ENCODE data around the gene PSMB11.

Gene PSMB11

DNA sequence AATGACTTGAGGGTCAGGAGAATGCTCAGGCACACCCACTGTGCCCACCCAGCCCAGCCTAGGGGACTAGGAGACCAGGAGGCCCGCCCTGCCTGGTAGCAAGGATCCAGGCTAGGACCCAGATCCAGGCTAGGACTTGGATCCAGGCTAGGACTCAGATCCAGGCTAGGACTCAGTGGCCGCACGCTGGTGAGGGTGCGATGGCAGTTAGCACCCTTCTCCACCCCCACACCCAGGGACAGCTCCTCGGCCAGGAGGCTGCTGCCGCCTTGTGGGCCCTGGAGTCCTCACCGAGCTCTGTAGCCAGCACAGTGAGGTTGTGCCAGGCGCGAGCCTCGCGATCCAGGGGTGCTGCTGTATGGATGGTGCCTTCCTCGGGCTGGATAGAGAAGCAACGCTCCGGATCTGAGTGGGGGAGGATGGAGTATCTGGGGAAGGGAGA lies 10.2 kb downstream of the PSMB11 start:
- DNase-seq (ENCODE audit: low read depth) = no peak
- H3K4me3 ChIP-seq (ENCODE audit: low read length) = no peak overlapping the region
- TF ChIP-seq, protein P1, sequence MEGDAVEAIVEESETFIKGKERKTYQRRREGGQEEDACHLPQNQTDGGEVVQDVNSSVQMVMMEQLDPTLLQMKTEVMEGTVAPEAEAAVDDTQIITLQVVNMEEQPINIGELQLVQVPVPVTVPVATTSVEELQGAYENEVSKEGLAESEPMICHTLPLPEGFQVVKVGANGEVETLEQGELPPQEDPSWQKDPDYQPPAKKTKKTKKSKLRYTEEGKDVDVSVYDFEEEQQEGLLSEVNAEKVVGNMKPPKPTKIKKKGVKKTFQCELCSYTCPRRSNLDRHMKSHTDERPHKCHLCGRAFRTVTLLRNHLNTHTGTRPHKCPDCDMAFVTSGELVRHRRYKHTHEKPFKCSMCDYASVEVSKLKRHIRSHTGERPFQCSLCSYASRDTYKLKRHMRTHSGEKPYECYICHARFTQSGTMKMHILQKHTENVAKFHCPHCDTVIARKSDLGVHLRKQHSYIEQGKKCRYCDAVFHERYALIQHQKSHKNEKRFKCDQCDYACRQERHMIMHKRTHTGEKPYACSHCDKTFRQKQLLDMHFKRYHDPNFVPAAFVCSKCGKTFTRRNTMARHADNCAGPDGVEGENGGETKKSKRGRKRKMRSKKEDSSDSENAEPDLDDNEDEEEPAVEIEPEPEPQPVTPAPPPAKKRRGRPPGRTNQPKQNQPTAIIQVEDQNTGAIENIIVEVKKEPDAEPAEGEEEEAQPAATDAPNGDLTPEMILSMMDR (conservative IDR thresholded peaks at IDR 0.05; ENCODE audit: low read length) = peak; percentile 12

- no peak for DNase-seq (ENCODE audit: low read depth)
- H3K4me3 ChIP-seq (ENCODE audit: low read length) = no peak overlapping the region
- TF ChIP-seq, protein P1 (conservative IDR thresholded peaks at IDR 0.05; ENCODE audit: low read length) = no peak
Observed at GRCh38 chr14:23052671-23053070, 10.7 kb downstream of the PSMB11 start.

GRCh38 chr14:23053426-23053825 lies 11.4 kb downstream of the PSMB11 start:
- H3K4me3 ChIP-seq (ENCODE audit: low read length) = no peak overlapping the region
- no peak for DNase-seq (ENCODE audit: low read depth)
- TF ChIP-seq, protein P1 (conservative IDR thresholded peaks at IDR 0.05; ENCODE audit: low read length) = no peak

DNA sequence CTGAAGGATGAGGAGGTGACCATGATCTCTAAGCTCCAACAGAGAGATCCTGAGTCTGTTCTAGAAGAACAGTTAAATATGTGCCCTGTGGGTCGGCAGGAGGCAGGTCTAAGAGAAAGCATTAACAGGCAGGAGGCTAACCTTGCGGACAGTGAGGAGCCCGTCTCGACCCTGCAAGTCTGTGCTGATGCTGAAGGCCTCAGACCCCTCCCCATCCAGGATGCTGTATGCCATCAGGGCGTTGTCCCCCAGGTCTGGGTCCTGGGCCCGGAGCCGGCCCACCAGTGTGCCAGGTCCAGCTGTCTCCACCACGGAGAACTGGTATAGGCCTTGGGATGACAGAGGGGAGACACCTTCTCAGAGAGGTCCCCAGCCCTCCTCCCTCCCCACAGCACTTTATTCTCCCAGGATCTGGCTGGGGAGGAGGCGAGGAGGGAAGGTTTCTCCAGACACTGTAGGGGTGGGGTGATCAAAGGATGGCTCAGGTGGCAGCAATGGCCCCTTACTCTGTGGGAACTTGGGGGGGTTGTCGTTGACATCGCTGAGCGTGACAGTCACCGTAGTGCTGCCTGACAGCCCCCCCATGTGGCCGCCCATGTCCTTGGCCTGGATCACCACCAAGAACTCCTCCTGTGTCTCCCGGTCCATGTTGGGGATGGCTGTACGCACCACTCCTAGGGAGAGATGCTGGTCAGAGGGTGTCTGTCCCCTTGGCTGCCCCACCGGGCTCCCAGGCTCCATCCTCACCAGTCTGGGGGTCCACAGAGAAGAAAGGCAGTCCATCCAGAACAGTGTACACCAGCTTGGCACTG lies 12.2 kb downstream of the PSMB11 start:
- H3K4me3 ChIP-seq (ENCODE audit: low read length) = no peak overlapping the region
- TF ChIP-seq, protein P1 (conservative IDR thresholded peaks at IDR 0.05; ENCODE audit: low read length) = peak; percentile 10
- no peak for DNase-seq (ENCODE audit: low read depth)

DNA sequence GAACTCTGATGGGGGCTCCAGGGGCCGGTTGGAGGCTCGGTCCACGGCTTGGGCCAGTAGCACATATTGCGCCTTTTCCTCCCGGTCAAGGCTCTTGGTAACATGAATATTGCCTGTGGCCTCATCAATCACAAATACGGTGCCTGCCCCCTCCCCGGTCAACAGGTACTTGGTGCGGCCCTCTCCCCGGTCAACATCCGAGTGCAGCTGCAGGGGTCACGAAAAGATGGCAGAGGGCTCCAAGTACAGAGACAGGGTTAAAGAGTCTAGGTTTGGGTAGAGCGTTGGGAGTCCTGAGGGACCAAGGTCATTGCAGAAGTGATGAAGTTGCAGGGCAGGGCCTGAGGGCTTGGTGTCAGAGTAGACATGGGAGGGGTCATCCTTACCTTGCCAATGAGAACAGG lies 13.1 kb downstream of the PSMB11 start:
- no peak overlapping the region for H3K4me3 ChIP-seq (ENCODE audit: low read length)
- no peak for DNase-seq (ENCODE audit: low read depth)
- TF ChIP-seq, protein P1 (conservative IDR thresholded peaks at IDR 0.05; ENCODE audit: low read length) = no peak

GRCh38 chr14:23055621-23056144 lies 13.7 kb downstream of the PSMB11 start:
- H3K4me3 ChIP-seq (ENCODE audit: low read length) = no peak overlapping the region
- peak; percentile 47 for DNase-seq (ENCODE audit: low read depth)
- TF ChIP-seq, protein P1 (conservative IDR thresholded peaks at IDR 0.05; ENCODE audit: low read length) = no peak
